Peyer's patch (tissue), 4 donors: ENCODE measurements around the gene CCNQ. TPM values are rescaled to one million over a fixed set of nuclear protein-coding genes. Genes with fewer than 3 reads are reported as not detected.

Experiments used
- DNase-seq, 3 donors: peaks; one replicate each; pipeline ENCODE4 v3.0.0-alpha.2; 2017 to 2019
- H3K27ac ChIP-seq, 4 donors: fragments of 200-600 bp; sonication (generic); one replicate each; pipeline ENCODE4 v1.5.1; 2016 to 2019
- H3K27me3 ChIP-seq, 2 donors: fragments of 200-600 bp; sonication (generic); one replicate each; pipeline ENCODE4 v1.5.1; 2019
- H3K36me3 ChIP-seq, 3 donors: fragments of 200-600 bp; sonication (generic); one replicate each; pipeline ENCODE4 v1.5.1; 2016 to 2019
- H3K4me1 ChIP-seq, 4 donors: fragments of 200-600 bp; sonication (generic); one replicate each; pipeline ENCODE4 v1.5.1; 2016 to 2019
- H3K4me3 ChIP-seq, 4 donors: fragments of 200-600 bp; sonication (generic); 1 replicate in 3 of 4; 2 replicates in 1 of 4; pipeline ENCODE4 v1.5.1; 2016 to 2019; ENCODE audit warnings: mild to moderate bottlenecking in 1 of 4
- H3K9me3 ChIP-seq, 4 donors: fragments of 200-600 bp; sonication (generic); one replicate each; pipeline ENCODE4 v1.5.1; 2016 to 2019; ENCODE audit warnings: mild to moderate bottlenecking in 1 of 4
- CTCF ChIP-seq, 6 experiments: fragments of 450-650 bp in 4 of 6; fragments of 200-600 bp in 2 of 6; sonication (generic) in 1 of 6; IDR thresholded peaks; one replicate each; pipeline ENCODE4 v1.5.1; 2017 to 2019; ENCODE audit warnings: antibody characterized with exemption in 6 of 6, mild to moderate bottlenecking in 3 of 6, moderate library complexity in 1 of 6
- POLR2A ChIP-seq, 2 donors: fragments of 450-650 bp; IDR thresholded peaks; one replicate each; pipeline ENCODE4 v1.5.1; 2017; ENCODE audit warnings: antibody characterized with exemption in 2 of 2, mild to moderate bottlenecking in 2 of 2, moderate library complexity in 2 of 2
- total RNA-seq, 4 donors: library from RNA; depleted of rRNA; stranded (reverse); fragments of >200 nt; gene quantifications; one replicate each; pipeline ENCODE4 v1.1.0, GENCODE V29; 2016

CCNQ gene
- 10 to 100 TPM; 19.0 to 33.3 (median 20.6) TPM for total RNA-seq

GRCh38 chrX:153598541-153599191 is at the start of gene CCNQ:
CCNQ (minus strand) TSS chrX:153599139; CDS start chrX:153599073, 66 bp downstream.
- H3K27me3 ChIP-seq, result no peaks in the 10 kb centered on the region
- H3K4me3 ChIP-seq, result peak within 1 kb of the TSS; percentile 61 to 84 (median 70)
- peak in 2 of 3 donors; percentile 54 to 61 for DNase-seq
- peaks cover 0 to 15% (median 0%) of the 10 kb centered on the region in 3 donors for H3K36me3 ChIP-seq
- peak within 1 kb of the TSS; percentile 78 to 89 (median 82) for H3K27ac ChIP-seq
- no peaks in the 10 kb centered on the region for H3K9me3 ChIP-seq
- no peaks in the 10 kb centered on the region for H3K4me1 ChIP-seq
- TF ChIP-seq CTCF (IDR thresholded peaks at IDR 0.05) (no peak), POLR2A (IDR thresholded peaks at IDR 0.05) (peak; percentile 50 to 58)

GRCh38 chrX:153647461-153648357 is 48.8 kb upstream of the CCNQ start:
- Histone ChIP-seq H3K36me3 (no peaks in the 10 kb centered on the region), H3K9me3 (no peaks in the 10 kb centered on the region), H3K27me3 (peaks cover 0 to 10% of the 10 kb centered on the region in 2 donors), H3K4me3 (peak overlapping the region in 3 of 4 donors; percentile 30 to 36 (median 36)), H3K27ac (no peak overlapping the region), H3K4me1 (peaks cover 0 to 18% (median under 1%) of the 10 kb centered on the region in 4 donors)
- DNase-seq, result peak in 2 of 3 donors; percentile 16 to 36
- TF ChIP-seq CTCF (IDR thresholded peaks at IDR 0.05) (no peak), POLR2A (IDR thresholded peaks at IDR 0.05) (no peak)

GRCh38 chrX:153646620-153647373 is 47.9 kb upstream of the CCNQ start, which contains the start of gene DUSP9:
DUSP9 (plus strand) TSS chrX:153647203; CDS start chrX:153647954, 751 bp downstream.
- H3K27me3 ChIP-seq, result peaks cover 0 to 10% of the 10 kb centered on the region in 2 donors
- H3K27ac ChIP-seq, result no peak within 1 kb of the TSS
- H3K4me3 ChIP-seq, result peak within 1 kb of the TSS in 3 of 4 donors; percentile 30 to 36 (median 36)
- H3K9me3 ChIP-seq, result no peaks in the 10 kb centered on the region
- peaks cover 0 to 27% (median 4%) of the 10 kb centered on the region in 4 donors for H3K4me1 ChIP-seq
- DNase-seq, result peak in 2 of 3 donors; percentile 45 to 59
- no peaks in the 10 kb centered on the region for H3K36me3 ChIP-seq
- no peak for TF ChIP-seq POLR2A (IDR thresholded peaks at IDR 0.05)
- no peak for TF ChIP-seq CTCF (IDR thresholded peaks at IDR 0.05)

- TF ChIP-seq POLR2A (IDR thresholded peaks at IDR 0.05) (no peak), CTCF (IDR thresholded peaks at IDR 0.05) (no peak)
- no peaks in the 10 kb centered on the region for H3K36me3 ChIP-seq
- no peak overlapping the region for H3K27ac ChIP-seq
- no peak overlapping the region for H3K4me3 ChIP-seq
- H3K4me1 ChIP-seq, result peaks cover 0 to 28% (median 4%) of the 10 kb centered on the region in 4 donors
- H3K27me3 ChIP-seq, result peaks cover 0 to 10% of the 10 kb centered on the region in 2 donors
- DNase-seq, result peak in 1 of 3 donors; percentile 11
- H3K9me3 ChIP-seq, result no peaks in the 10 kb centered on the region
These were observed 47.1 kb upstream of the CCNQ start for GRCh38 chrX:153645921-153646488.

GRCh38 chrX:153645151-153645550 is 46.2 kb upstream of the CCNQ start:
- H3K27me3 ChIP-seq, result peaks cover 0 to 10% of the 10 kb centered on the region in 2 donors
- H3K27ac ChIP-seq, result no peak overlapping the region

More at GRCh38 chrX:153645151-153645550, 46.2 kb upstream of the CCNQ start:
- no peaks in the 10 kb centered on the region for H3K36me3 ChIP-seq
- DNase-seq, result no peak
- no peaks in the 10 kb centered on the region for H3K9me3 ChIP-seq
- no peak overlapping the region for H3K4me3 ChIP-seq
- H3K4me1 ChIP-seq, result peaks cover 0 to 28% (median 4%) of the 10 kb centered on the region in 4 donors
- TF ChIP-seq POLR2A (IDR thresholded peaks at IDR 0.05) (no peak), CTCF (IDR thresholded peaks at IDR 0.05) (no peak)
